ENCODE data around the gene NTMT1.

The NTMT1 gene

GRCh38 chr9:129682381-129682780, 56.4 kb downstream of the NTMT1 start:
- DNase-seq: no peak

DNA sequence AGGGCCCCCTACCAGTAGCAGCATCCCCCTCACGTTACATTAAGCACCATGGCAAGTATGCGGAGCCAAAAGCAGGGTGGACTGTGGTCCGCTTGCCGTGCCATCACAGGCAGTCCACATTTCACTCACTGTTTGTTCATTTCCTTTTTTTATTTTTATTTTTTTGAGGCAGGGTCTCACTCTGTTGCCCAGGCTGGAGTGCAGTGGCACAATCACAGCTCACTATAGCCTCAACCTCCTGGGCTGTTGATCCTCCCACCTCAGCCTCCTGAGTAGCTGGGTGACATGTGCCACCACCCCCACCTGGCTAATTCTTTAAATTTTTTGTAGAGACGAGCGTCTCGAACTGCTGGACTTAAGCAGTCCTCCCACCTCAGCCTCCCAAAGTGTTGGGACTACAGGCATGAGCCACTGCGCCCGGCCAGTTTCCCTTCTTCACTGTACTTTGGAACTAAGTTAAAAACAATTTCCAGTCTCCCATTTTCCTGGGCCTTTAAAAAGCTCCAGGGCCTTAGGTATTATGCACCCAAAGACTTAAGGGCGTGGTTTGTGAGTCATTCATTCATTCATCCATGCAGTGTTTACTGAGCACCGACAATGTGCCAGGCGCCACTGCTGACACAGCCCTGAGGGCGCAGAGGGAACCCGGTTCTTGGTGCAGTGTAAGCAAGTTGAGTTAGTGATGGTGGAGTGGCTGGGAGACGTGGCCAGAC, 59.4 kb downstream of the NTMT1 start:
- no peak for DNase-seq

Measured in CD4-positive, alpha-beta T cell treated with Interleukin-12 subunit alpha and Interleukin-12 subunit beta, for 1 hour (primary cell).